Gastrocnemius medialis (tissue), 4 donors: ENCODE measurements around the gene DERL3. TPM values are rescaled to one million over a fixed set of nuclear protein-coding genes. Genes with fewer than 3 reads are reported as not detected.

ENCODE experiments used
- ATAC-seq, 2 donors: fragments of 150-250 bp; one replicate each; pipeline ENCODE4 v1.9.1; 2016
- DNase-seq, 2 donors: peaks; one replicate each; pipeline ENCODE4 v3.0.0-alpha.2; 2019
- H3K27ac ChIP-seq, 4 donors: fragments of 200-600 bp; sonication (generic); 1 replicate in 1 of 4; 2 replicates in 3 of 4; pipeline ENCODE4 v1.5.1; 2016 to 2018; ENCODE audit warnings: mild to moderate bottlenecking in 2 of 4, moderate library complexity in 1 of 4
- H3K27me3 ChIP-seq, 3 donors: fragments of 200-600 bp; sonication (generic) in 2 of 3; 1 replicate in 1 of 3; 2 replicates in 2 of 3; pipeline versions ENCODE4 v1.5.1 to v1.6.0; 2016 to 2019; ENCODE audit warnings: mild to moderate bottlenecking in 1 of 3, moderate library complexity in 1 of 3
- H3K36me3 ChIP-seq, 2 donors: fragments of 200-600 bp; sonication (generic) in 1 of 2; one replicate each; pipeline ENCODE4 v1.5.1; 2017 to 2018
- H3K4me1 ChIP-seq, 2 donors: fragments of 200-600 bp; sonication (generic) in 1 of 2; one replicate each; pipeline ENCODE4 v1.5.1; 2016 to 2017; ENCODE audit warnings: mild to moderate bottlenecking in 2 of 2
- H3K4me3 ChIP-seq, 4 donors: fragments of 200-600 bp; sonication (generic) in 3 of 4; 1 replicate in 1 of 4; 2 replicates in 3 of 4; pipeline ENCODE4 v1.5.1; 2016 to 2019; ENCODE audit warnings: mild to moderate bottlenecking in 2 of 4
- H3K9me3 ChIP-seq, 3 donors: fragments of 200-600 bp; sonication (generic) in 2 of 3; 1 replicate in 1 of 3; 2 replicates in 2 of 3; pipeline ENCODE4 v1.5.1; 2016 to 2019
- CTCF ChIP-seq, 5 experiments: fragments of 450-650 bp in 3 of 5; fragments of 200-600 bp in 2 of 5; sonication (generic) in 2 of 5; IDR thresholded peaks in 4 of 5; conservative IDR thresholded peaks in 1 of 5; 1 replicate in 4 of 5; 2 replicates in 1 of 5; pipeline ENCODE4 v1.5.1; 2016 to 2019; ENCODE audit warnings: antibody characterized with exemption in 5 of 5, mild to moderate bottlenecking in 3 of 5, moderate library complexity in 3 of 5
- POLR2A ChIP-seq, 2 donors: fragments of 450-650 bp; IDR thresholded peaks; one replicate each; pipeline ENCODE4 v1.6.1; 2017; ENCODE audit warnings: antibody characterized with exemption in 2 of 2, mild to moderate bottlenecking in 2 of 2, moderate library complexity in 2 of 2
- in situ Hi-C, 4 donors: fragments of 200-750 bp; cut with MboI; loops; one replicate each; pipeline versions ENCODE4 v1.15.0 to v1.8.0; 2017; ENCODE audit warnings: low sequenced_read_pairs in 4 of 4
- intact Hi-C: fragments of 100-400 bp; cut with DNase I; formaldehyde crosslinking; loops from one replicate; pipeline ENCODE4 v1.15.1; 2023; ENCODE audit warnings: low total_unique reads
- total RNA-seq, 4 donors: library from RNA; depleted of rRNA; stranded (reverse); fragments of >200 nt; gene quantifications; one replicate each; pipeline versions ENCODE4 v1.1.0 to v1.2.3, GENCODE V29; 2016

Gene DERL3
- total RNA-seq, 4 donors from 2014 or later: 0.72 to 1.5 (median 1.3) TPM

- peak; percentile 53 to 77 for DNase-seq
- intact Hi-C loops: loop anchor here (5.0 kb wide), 3 partner anchors 132 to 307 kb away; no protein-coding TSS in a partner anchor
- no peaks in the 10 kb centered on the region for H3K36me3 ChIP-seq
- H3K27me3 ChIP-seq: no peaks in the 10 kb centered on the region
- no peaks in the 10 kb centered on the region for H3K9me3 ChIP-seq
- in situ Hi-C loops: loop anchor here (5.0 to 25.0 kb wide), 5 partner anchors 67 to 312 kb away; partner anchors contain the start of gene MMP11 (in 3 of the 4)
- peak; percentile 58 to 72 for ATAC-seq
- peak overlapping the region in 2 of 4 donors; percentile 8 to 16 for H3K4me3 ChIP-seq
- H3K27ac ChIP-seq: no peak overlapping the region
- H3K4me1 ChIP-seq: peaks cover 26 to 34% of the 10 kb centered on the region in 2 donors
- TF ChIP-seq POLR2A (IDR thresholded peaks at IDR 0.05): no peak
- TF ChIP-seq CTCF (IDR thresholded peaks at IDR 0.05 in 4 of 5, conservative IDR thresholded peaks at IDR 0.05 in 1 of 5): peak; percentile 95 to 100 (median 99)
Measured at GRCh38 chr22:23849009-23850006, 10.5 kb upstream of the DERL3 start.

GRCh38 chr22:23847991-23848864 lies 9.4 kb upstream of the DERL3 start:
- Histone ChIP-seq H3K4me3 (no peak overlapping the region), H3K36me3 (no peaks in the 10 kb centered on the region), H3K9me3 (no peaks in the 10 kb centered on the region), H3K27ac (no peak overlapping the region), H3K27me3 (no peaks in the 10 kb centered on the region), H3K4me1 (peaks cover 31 to 40% of the 10 kb centered on the region in 2 donors)
- intact Hi-C loops: loop anchor here (5.0 kb wide), 3 partner anchors 131 to 306 kb away; no protein-coding TSS in a partner anchor
- TF ChIP-seq CTCF (IDR thresholded peaks at IDR 0.05 in 4 of 5, conservative IDR thresholded peaks at IDR 0.05 in 1 of 5): no peak
- TF ChIP-seq POLR2A (IDR thresholded peaks at IDR 0.05): no peak
- DNase-seq: no peak
- no peak for ATAC-seq
- in situ Hi-C loops: loop anchor here in 3 of 4 donors (5.0 to 10.0 kb wide), 3 partner anchors 66 to 76 kb away; partner anchors contain the start of gene MMP11 (in 2 of the 3)

GRCh38 chr22:23847310-23847920 lies 8.6 kb upstream of the DERL3 start:
- H3K36me3 ChIP-seq: no peaks in the 10 kb centered on the region
- H3K27ac ChIP-seq: peak overlapping the region; percentile 70 to 96 (median 75)
- H3K4me3 ChIP-seq: no peak overlapping the region
- intact Hi-C loops (loop anchor here (5.0 kb wide), 3 partner anchors 130 to 305 kb away; no protein-coding TSS in a partner anchor), in situ Hi-C loops (loop anchor here in 3 of 4 donors (5.0 to 10.0 kb wide), 3 partner anchors 65 to 75 kb away; partner anchors contain the start of gene MMP11 (in 2 of the 3))
- no peaks in the 10 kb centered on the region for H3K9me3 ChIP-seq
- ATAC-seq (no peak), DNase-seq (no peak)
- H3K27me3 ChIP-seq: no peaks in the 10 kb centered on the region
- TF ChIP-seq POLR2A (IDR thresholded peaks at IDR 0.05): no peak
- TF ChIP-seq CTCF (IDR thresholded peaks at IDR 0.05 in 4 of 5, conservative IDR thresholded peaks at IDR 0.05 in 1 of 5): no peak
- peaks cover 31 to 40% of the 10 kb centered on the region in 2 donors for H3K4me1 ChIP-seq

- DNase-seq (no peak), ATAC-seq (no peak)
- in situ Hi-C loops (loop anchor here in 3 of 4 donors (5.0 to 10.0 kb wide), 3 partner anchors 64 to 74 kb away; partner anchors contain the start of gene MMP11 (in 2 of the 3)), intact Hi-C loops (loop anchor here (5.0 kb wide), 3 partner anchors 129 to 304 kb away; no protein-coding TSS in a partner anchor)
- Histone ChIP-seq H3K36me3 (no peaks in the 10 kb centered on the region), H3K27me3 (no peaks in the 10 kb centered on the region), H3K4me1 (peaks cover 31 to 40% of the 10 kb centered on the region in 2 donors), H3K27ac (peak overlapping the region; percentile 70 to 96 (median 75)), H3K9me3 (no peaks in the 10 kb centered on the region), H3K4me3 (no peak overlapping the region)
- no peak for TF ChIP-seq POLR2A (IDR thresholded peaks at IDR 0.05)
- no peak for TF ChIP-seq CTCF (IDR thresholded peaks at IDR 0.05 in 4 of 5, conservative IDR thresholded peaks at IDR 0.05 in 1 of 5)
Measured at GRCh38 chr22:23846081-23846469, 7.3 kb upstream of the DERL3 start.
